Neural cell (in vitro differentiated cells): ENCODE data around the gene CXorf58. TPM values are rescaled to one million over a fixed set of nuclear protein-coding genes. Genes with fewer than 3 reads are reported as not detected.

ENCODE experiments used
- H2AFZ ChIP-seq: fragments of 200-600, 300-800 bp; sonication (generic), shearing (Covaris generic); 2 replicates; pipeline ENCODE4 v1.6.0; 2014; ENCODE audit warnings: low read depth, mild to moderate bottlenecking, antibody characterized with exemption, low read length, moderate library complexity
- H3F3A ChIP-seq: fragments of 200-600 bp; shearing (Covaris generic); 2 replicates; pipeline ENCODE4 v1.6.1; 2016; ENCODE audit warnings: mild to moderate bottlenecking, moderate library complexity, mixed read lengths, antibody characterized with exemption, low read length; ENCODE audit not compliant: insufficient read depth, poor library complexity, severe bottlenecking
- H3K27ac ChIP-seq: fragments of 200-600, 300-800 bp; sonication (generic), shearing (Covaris generic); 2 replicates; pipeline ENCODE4 v1.5.1; 2014; ENCODE audit warnings: mild to moderate bottlenecking, low read length, moderate library complexity
- H3K27me3 ChIP-seq: fragments of 300-800, 200-600 bp; sonication (generic), shearing (Covaris generic); 2 replicates; pipeline ENCODE4 v1.6.0; 2014; ENCODE audit warnings: mild to moderate bottlenecking, low read depth, low read length, moderate library complexity; ENCODE audit not compliant: insufficient read depth
- H3K36me3 ChIP-seq: fragments of 300-800, 200-600 bp; sonication (generic), shearing (Covaris generic); 2 replicates; pipeline ENCODE4 v1.5.1; 2014; ENCODE audit warnings: mild to moderate bottlenecking, antibody characterized with exemption, low read length, moderate library complexity; ENCODE audit not compliant: insufficient read depth
- H3K4me2 ChIP-seq: fragments of 300-800, 200-600 bp; sonication (generic), shearing (Covaris generic); 2 replicates; pipeline ENCODE4 v1.6.0; 2014; ENCODE audit warnings: mild to moderate bottlenecking, low read length
- H3K4me3 ChIP-seq: fragments of 300-800, 200-600 bp; sonication (generic), shearing (Covaris generic); 2 replicates; pipeline ENCODE4 v1.5.1; 2014; ENCODE audit warnings: mild to moderate bottlenecking, low read length, moderate library complexity
- H3K79me2 ChIP-seq: fragments of 200-600 bp; shearing (Covaris generic); replicated peaks from 2 replicates; pipeline ENCODE4 v1.6.0; 2014; ENCODE audit warnings: mild to moderate bottlenecking, low read length, moderate library complexity; ENCODE audit not compliant: insufficient read depth
- H3K9ac ChIP-seq: fragments of 300-800, 200-600 bp; sonication (generic), shearing (Covaris generic); 2 replicates; pipeline ENCODE4 v1.6.1; 2016; ENCODE audit warnings: mild to moderate bottlenecking, low read length, mixed read lengths
- H3K9me2 ChIP-seq: fragments of 200-600 bp; shearing (Covaris generic); 2 replicates; pipeline ENCODE4 v1.6.1; 2016; ENCODE audit warnings: mild to moderate bottlenecking, low read length, mixed read lengths; ENCODE audit not compliant: insufficient read depth
- H3K9me3 ChIP-seq: fragments of 200-600, 300-800 bp; sonication (generic), shearing (Covaris generic); 2 replicates; pipeline ENCODE4 v1.6.1; 2016; ENCODE audit warnings: mild to moderate bottlenecking, mixed run types, low read length, moderate library complexity, mixed read lengths
- H4K20me1 ChIP-seq: fragments of 200-600 bp; shearing (Covaris generic); 2 replicates; pipeline ENCODE4 v1.6.1; 2016; ENCODE audit warnings: mild to moderate bottlenecking, mixed run types; ENCODE audit not compliant: insufficient read depth
- EP300 ChIP-seq: fragments of 450-650 bp; conservative IDR thresholded peaks from 2 replicates; pipeline ENCODE4 v1.6.1; 2014; ENCODE audit warnings: antibody characterized with exemption, mild to moderate bottlenecking, moderate library complexity; ENCODE audit not compliant: poor library complexity, severe bottlenecking
- EZH2 ChIP-seq: fragments of 200-600, 300-800 bp; shearing (Covaris generic), sonication (generic); IDR thresholded peaks from 2 replicates; pipeline ENCODE4 v1.6.1; 2014; ENCODE audit warnings: antibody characterized with exemption, low read length, borderline replicate concordance, mild to moderate bottlenecking; ENCODE audit not compliant: insufficient read depth, poor library complexity, severe bottlenecking
- MXI1 ChIP-seq: fragments of 450-650 bp; conservative IDR thresholded peaks from 2 replicates; pipeline ENCODE4 v1.6.1; 2014; ENCODE audit warnings: antibody characterized with exemption, mild to moderate bottlenecking; ENCODE audit not compliant: poor library complexity, severe bottlenecking
- RAD21 ChIP-seq: fragments of 450-650 bp; conservative IDR thresholded peaks from 2 replicates; pipeline ENCODE4 v1.6.1; 2014; ENCODE audit warnings: antibody characterized with exemption, mild to moderate bottlenecking, moderate library complexity
- SMC3 ChIP-seq: fragments of 450-650 bp; conservative IDR thresholded peaks from 2 replicates; pipeline ENCODE4 v1.6.1; 2014; ENCODE audit warnings: antibody characterized with exemption, mild to moderate bottlenecking, moderate library complexity; ENCODE audit not compliant: poor library complexity
- polyA plus RNA-seq: library from polyadenylated mRNA; depleted of rRNA; stranded (reverse); fragments of >200 nt; gene quantifications from 2 replicates; pipeline ENCODE4 v1.2.3, GENCODE V29; 2014
- TF ChIP-seq, protein P1 (sequence below): IDR thresholded peaks from 2 replicates; pipeline ENCODE4 v1.6.1; 2012; ENCODE audit warnings: borderline replicate concordance
- TF ChIP-seq, protein P2 (sequence below): fragments of 450-650 bp; IDR thresholded peaks from 2 replicates; pipeline ENCODE4 v1.5.1; 2014; ENCODE audit warnings: antibody characterized with exemption, mild to moderate bottlenecking, moderate library complexity; ENCODE audit not compliant: poor library complexity, severe bottlenecking

CXorf58 gene
- polyA plus RNA-seq, 1 donor from 2014 or later, result 0.14 TPM

GRCh38 chrX:23887918-23888317 is 19.9 kb upstream of the CXorf58 start:
- TF ChIP-seq, protein P1, sequence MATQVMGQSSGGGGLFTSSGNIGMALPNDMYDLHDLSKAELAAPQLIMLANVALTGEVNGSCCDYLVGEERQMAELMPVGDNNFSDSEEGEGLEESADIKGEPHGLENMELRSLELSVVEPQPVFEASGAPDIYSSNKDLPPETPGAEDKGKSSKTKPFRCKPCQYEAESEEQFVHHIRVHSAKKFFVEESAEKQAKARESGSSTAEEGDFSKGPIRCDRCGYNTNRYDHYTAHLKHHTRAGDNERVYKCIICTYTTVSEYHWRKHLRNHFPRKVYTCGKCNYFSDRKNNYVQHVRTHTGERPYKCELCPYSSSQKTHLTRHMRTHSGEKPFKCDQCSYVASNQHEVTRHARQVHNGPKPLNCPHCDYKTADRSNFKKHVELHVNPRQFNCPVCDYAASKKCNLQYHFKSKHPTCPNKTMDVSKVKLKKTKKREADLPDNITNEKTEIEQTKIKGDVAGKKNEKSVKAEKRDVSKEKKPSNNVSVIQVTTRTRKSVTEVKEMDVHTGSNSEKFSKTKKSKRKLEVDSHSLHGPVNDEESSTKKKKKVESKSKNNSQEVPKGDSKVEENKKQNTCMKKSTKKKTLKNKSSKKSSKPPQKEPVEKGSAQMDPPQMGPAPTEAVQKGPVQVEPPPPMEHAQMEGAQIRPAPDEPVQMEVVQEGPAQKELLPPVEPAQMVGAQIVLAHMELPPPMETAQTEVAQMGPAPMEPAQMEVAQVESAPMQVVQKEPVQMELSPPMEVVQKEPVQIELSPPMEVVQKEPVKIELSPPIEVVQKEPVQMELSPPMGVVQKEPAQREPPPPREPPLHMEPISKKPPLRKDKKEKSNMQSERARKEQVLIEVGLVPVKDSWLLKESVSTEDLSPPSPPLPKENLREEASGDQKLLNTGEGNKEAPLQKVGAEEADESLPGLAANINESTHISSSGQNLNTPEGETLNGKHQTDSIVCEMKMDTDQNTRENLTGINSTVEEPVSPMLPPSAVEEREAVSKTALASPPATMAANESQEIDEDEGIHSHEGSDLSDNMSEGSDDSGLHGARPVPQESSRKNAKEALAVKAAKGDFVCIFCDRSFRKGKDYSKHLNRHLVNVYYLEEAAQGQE, result no peak
- TF ChIP-seq EZH2, result no peak
- TF ChIP-seq SMC3, result no peak
- TF ChIP-seq, protein P2, sequence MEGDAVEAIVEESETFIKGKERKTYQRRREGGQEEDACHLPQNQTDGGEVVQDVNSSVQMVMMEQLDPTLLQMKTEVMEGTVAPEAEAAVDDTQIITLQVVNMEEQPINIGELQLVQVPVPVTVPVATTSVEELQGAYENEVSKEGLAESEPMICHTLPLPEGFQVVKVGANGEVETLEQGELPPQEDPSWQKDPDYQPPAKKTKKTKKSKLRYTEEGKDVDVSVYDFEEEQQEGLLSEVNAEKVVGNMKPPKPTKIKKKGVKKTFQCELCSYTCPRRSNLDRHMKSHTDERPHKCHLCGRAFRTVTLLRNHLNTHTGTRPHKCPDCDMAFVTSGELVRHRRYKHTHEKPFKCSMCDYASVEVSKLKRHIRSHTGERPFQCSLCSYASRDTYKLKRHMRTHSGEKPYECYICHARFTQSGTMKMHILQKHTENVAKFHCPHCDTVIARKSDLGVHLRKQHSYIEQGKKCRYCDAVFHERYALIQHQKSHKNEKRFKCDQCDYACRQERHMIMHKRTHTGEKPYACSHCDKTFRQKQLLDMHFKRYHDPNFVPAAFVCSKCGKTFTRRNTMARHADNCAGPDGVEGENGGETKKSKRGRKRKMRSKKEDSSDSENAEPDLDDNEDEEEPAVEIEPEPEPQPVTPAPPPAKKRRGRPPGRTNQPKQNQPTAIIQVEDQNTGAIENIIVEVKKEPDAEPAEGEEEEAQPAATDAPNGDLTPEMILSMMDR, result no peak
- TF ChIP-seq EP300, result no peak
- H3K9me3 ChIP-seq, result no peaks in the 10 kb centered on the region
- no peak overlapping the region for H3K27ac ChIP-seq
- no peak overlapping the region for H3K9ac ChIP-seq
- H3K27me3 ChIP-seq, result no peaks in the 10 kb centered on the region
- no peaks in the 10 kb centered on the region for H4K20me1 ChIP-seq
- no peak overlapping the region for H3K4me3 ChIP-seq
- H3K36me3 ChIP-seq, result no peaks in the 10 kb centered on the region
- no peak overlapping the region for H3K4me2 ChIP-seq
- H3F3A ChIP-seq, result no peaks in the 10 kb centered on the region
- no peak overlapping the region for H2AFZ ChIP-seq
- H3K79me2 ChIP-seq, result no peaks in the 10 kb centered on the region
- no peaks in the 10 kb centered on the region for H3K9me2 ChIP-seq

DNA sequence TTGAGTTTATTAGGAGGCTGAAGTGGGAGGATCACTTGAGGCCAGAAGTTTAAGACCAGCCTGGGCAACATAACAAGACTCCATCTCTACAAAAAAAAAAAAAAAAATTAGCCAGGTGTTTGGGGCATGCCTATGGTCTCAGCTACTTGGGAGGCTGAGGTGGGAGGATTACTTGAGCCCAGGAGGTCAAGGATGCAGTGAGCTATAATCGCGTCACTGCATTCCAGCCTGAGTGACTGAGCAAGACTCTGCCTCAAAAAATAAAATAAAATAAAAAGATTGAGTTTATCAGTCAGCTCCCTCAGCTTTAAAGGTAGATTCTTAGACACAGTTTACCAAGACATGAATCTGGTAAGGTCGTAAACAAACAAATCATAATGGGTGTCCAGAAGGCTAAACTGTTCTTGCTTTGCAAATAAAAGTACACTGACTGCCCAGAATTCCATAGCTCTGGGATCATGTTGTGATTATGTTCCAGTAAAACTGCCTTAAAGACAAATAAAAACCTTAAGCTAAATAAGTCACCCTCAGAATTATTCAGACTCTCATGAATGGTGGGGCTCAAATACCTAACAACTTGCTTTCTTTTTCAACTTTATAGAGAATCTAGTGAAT is 18.8 kb upstream of the CXorf58 start:
- no peak overlapping the region for H3K4me3 ChIP-seq
- no peaks in the 10 kb centered on the region for H4K20me1 ChIP-seq
- no peak overlapping the region for H3K27ac ChIP-seq
- no peaks in the 10 kb centered on the region for H3K27me3 ChIP-seq
- H3K36me3 ChIP-seq, result no peaks in the 10 kb centered on the region
- no peak overlapping the region for H3K9ac ChIP-seq
- H3K4me2 ChIP-seq, result no peak overlapping the region
- H3F3A ChIP-seq, result no peaks in the 10 kb centered on the region
- no peaks in the 10 kb centered on the region for H3K79me2 ChIP-seq
- no peaks in the 10 kb centered on the region for H3K9me3 ChIP-seq
- H2AFZ ChIP-seq, result no peak overlapping the region
- no peak for TF ChIP-seq MXI1
- TF ChIP-seq, protein P2, result no peak
- TF ChIP-seq RAD21, result no peak
- no peak for TF ChIP-seq EP300
- no peaks in the 10 kb centered on the region for H3K9me2 ChIP-seq
